ENCODE measurements around the gene NFIB.

The NFIB gene

GRCh38 chr9:14318934-14319580 is 5.1 kb upstream of the NFIB start:
- DNase-seq: no peak

GRCh38 chr9:14318361-14318760 is 4.4 kb upstream of the NFIB start:
- DNase-seq: no peak

- no peak for DNase-seq
These were observed 3.9 kb upstream of the NFIB start for GRCh38 chr9:14317667-14318320.

- DNase-seq: peak; percentile 58
These were observed 2.8 kb upstream of the NFIB start for GRCh38 chr9:14316602-14317300.

GRCh38 chr9:14315875-14316601 is 2.1 kb upstream of the NFIB start:
- DNase-seq: peak; percentile 84

GRCh38 chr9:14314929-14315874 is 1.3 kb upstream of the NFIB start:
- peak; percentile 93 for DNase-seq

- peak; percentile 78 for DNase-seq
These were observed 535 bp upstream of the NFIB start for GRCh38 chr9:14314424-14314928.

- DNase-seq: peak; percentile 40
These were observed 482 bp downstream of the NFIB start for GRCh38 chr9:14313378-14313940.

- DNase-seq: peak; percentile 43
These were observed 1.1 kb downstream of the NFIB start for GRCh38 chr9:14312719-14313377.

GRCh38 chr9:14311956-14312685 is 1.8 kb downstream of the NFIB start:
- DNase-seq: no peak

- no peak for DNase-seq
These were observed 2.6 kb downstream of the NFIB start for GRCh38 chr9:14311171-14311949.

GRCh38 chr9:14310311-14310710 is 3.6 kb downstream of the NFIB start:
- DNase-seq: no peak

- no peak for DNase-seq
These were observed 4.5 kb downstream of the NFIB start for GRCh38 chr9:14309403-14309802.

GRCh38 chr9:14308853-14309145 is 5.1 kb downstream of the NFIB start:
- DNase-seq: no peak

- DNase-seq: no peak
These were observed 5.7 kb downstream of the NFIB start for GRCh38 chr9:14307989-14308852.

- DNase-seq: no peak
These were observed 7.0 kb downstream of the NFIB start for GRCh38 chr9:14306672-14307660.

- no peak for DNase-seq
These were observed 7.8 kb downstream of the NFIB start for GRCh38 chr9:14306188-14306587.

GRCh38 chr9:14304259-14304658 is 9.7 kb downstream of the NFIB start:
- DNase-seq: no peak

Data from NCI-H1092 (cell line).